ENCODE measurements around the gene SPARCL1. TPM values are rescaled to one million over a fixed set of nuclear protein-coding genes. Genes with fewer than 3 reads are reported as not detected.

The SPARCL1 gene
- total and polyA plus RNA-seq, 9 of the 15 experiments (the other 6 are each of a cell fraction or from before 2014, with no cell fraction given), result 0.03 to 0.71 (median 0.05) TPM; not detected in 3

DNA sequence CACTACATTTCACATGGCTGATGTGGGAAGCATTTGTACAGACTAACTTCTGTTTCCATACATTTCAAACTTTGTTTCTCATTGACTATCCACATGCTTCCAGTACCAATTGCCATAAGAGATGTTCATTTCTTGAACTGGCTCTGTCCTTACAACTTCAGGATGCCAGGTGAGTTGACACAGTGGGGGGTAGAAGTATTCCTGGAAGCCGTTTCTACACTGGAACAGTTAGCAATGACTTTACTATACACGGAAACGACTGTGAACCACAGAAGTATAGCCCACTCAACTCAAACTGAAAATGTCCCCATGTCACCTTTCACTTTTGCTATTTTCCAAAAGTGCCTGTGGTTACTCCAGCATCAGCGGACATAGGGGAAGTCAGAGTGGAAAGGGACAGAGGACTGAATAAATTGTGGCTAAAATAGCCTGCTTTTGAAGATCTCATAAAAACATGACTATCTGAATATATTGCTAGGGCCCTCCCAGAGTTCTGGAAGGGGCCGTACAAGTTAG lies 41.2 kb upstream of the SPARCL1 start:
- Histone ChIP-seq H2AFZ (ENCODE audit: low read depth, low read length) (no peak overlapping the region), H3K36me3 (ENCODE audit: control insufficient read depth, insufficient read depth, low read length) (no peaks in the 10 kb centered on the region), H3K9me1 (ENCODE audit: control insufficient read depth, insufficient read depth, low read length) (no peaks in the 10 kb centered on the region), H3K4me3 (no peak overlapping the region), H3K9me3 (replicated peaks; ENCODE audit: control insufficient read depth, insufficient read depth, low read depth, low read length) (no peaks in the 10 kb centered on the region), H3K4me2 (ENCODE audit: insufficient read depth, low read length) (no peak overlapping the region), H3K27me3 (ENCODE audit: control insufficient read depth in 2 of 2, insufficient read depth in 2 of 2, low read length in 2 of 2) (no peaks in the 10 kb centered on the region; a peak in 2 of 5 replicates), H3K27ac (ENCODE audit: extremely low read depth, low read depth, low read length) (no peak overlapping the region), H4K20me1 (replicated peaks; ENCODE audit: control insufficient read depth, insufficient read depth, low read length) (no peaks in the 10 kb centered on the region), H3K79me2 (ENCODE audit: control insufficient read depth, insufficient read depth, low read length) (no peaks in the 10 kb centered on the region), H3K4me1 (replicated peaks in 1 of 2; ENCODE audit: control insufficient read depth in 2 of 2, insufficient read depth in 2 of 2, low read length in 2 of 2) (no peaks in the 10 kb centered on the region), H3K9ac (ENCODE audit: insufficient read depth in 1 of 2, low read depth in 2 of 2, low read length in 2 of 2) (no peak overlapping the region)
- no TSS peak for BruUV-seq (replicated peaks)
- CTCF ChIA-PET (ENCODE audit: low intra/inter-chr PET ratio), result no interaction called here
- intact Hi-C loops (cut with micrococcal nuclease), result no loop called here
- POLR2A ChIA-PET, result no interaction called here
- DNase-seq (ENCODE audit: extremely low read depth in 1 of 4, low spot score in 3 of 4), result no peak
- in situ Hi-C loops (cut with MboI), result no loop called here
- no peak for FAIRE-seq
- TF ChIP-seq SAFB2 (IDR thresholded peaks at IDR 0.05; ENCODE audit: borderline replicate concordance, low read depth, low read length, severe bottlenecking) (no peak), ZNF282 (CRISPR knock-in tag; IDR thresholded peaks at IDR 0.05) (no peak), NFRKB (IDR thresholded peaks at IDR 0.05; ENCODE audit: low read depth) (no peak), NUFIP1 (IDR thresholded peaks at IDR 0.05; ENCODE audit: partially characterized antibody) (no peak)
- no peak for ATAC-seq
- WGBS (ENCODE audit: insufficient coverage, low coverage, missing lambda C conversion rate), result 0% methylated on average over 5 of the region's 5 CpGs

DNA sequence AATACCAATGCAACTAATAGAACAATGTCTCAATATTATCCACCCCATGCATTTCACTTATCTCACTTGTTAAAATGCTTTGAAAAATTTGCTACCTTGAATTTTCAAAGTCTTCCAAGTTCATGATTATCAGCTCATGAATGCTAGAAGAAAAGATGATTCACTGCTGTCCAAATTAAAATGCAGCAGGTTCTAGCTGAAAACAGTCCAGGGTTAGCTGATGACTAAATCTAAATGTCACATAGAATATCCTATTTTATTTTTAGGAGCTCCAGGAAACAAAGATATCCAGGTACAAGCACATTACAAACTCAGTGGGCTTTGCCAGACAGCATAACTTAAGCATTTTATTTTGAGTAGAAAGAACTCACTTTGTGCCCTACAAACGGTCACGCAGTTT lies 38.0 kb upstream of the SPARCL1 start:
- H3K4me2 ChIP-seq (ENCODE audit: insufficient read depth, low read length), result no peak overlapping the region
- no peak overlapping the region for H3K9ac ChIP-seq (ENCODE audit: insufficient read depth in 1 of 2, low read depth in 2 of 2, low read length in 2 of 2)
- no peaks in the 10 kb centered on the region for H4K20me1 ChIP-seq (replicated peaks; ENCODE audit: control insufficient read depth, insufficient read depth, low read length)
- no peaks in the 10 kb centered on the region for H3K36me3 ChIP-seq (ENCODE audit: control insufficient read depth, insufficient read depth, low read length)
- no peak overlapping the region for H3K27ac ChIP-seq (ENCODE audit: extremely low read depth, low read depth, low read length)
- H3K4me3 ChIP-seq, result no peak overlapping the region
- intact Hi-C loops (cut with micrococcal nuclease) (no loop called here), in situ Hi-C loops (cut with MboI) (no loop called here)
- H3K9me1 ChIP-seq (ENCODE audit: control insufficient read depth, insufficient read depth, low read length), result no peaks in the 10 kb centered on the region
- no peak overlapping the region for H2AFZ ChIP-seq (ENCODE audit: low read depth, low read length)
- POLR2A ChIA-PET, result interaction anchor here (1.3 to 1.5 kb wide), 2 partner anchors 10 to 17 kb away, joined by 3 to 4 read pairs; no protein-coding TSS in a partner anchor
- no peaks in the 10 kb centered on the region for H3K4me1 ChIP-seq (replicated peaks in 1 of 2; ENCODE audit: control insufficient read depth in 2 of 2, insufficient read depth in 2 of 2, low read length in 2 of 2)
- 0% methylated on average over 2 of the region's 2 CpGs for WGBS (ENCODE audit: insufficient coverage, low coverage, missing lambda C conversion rate)
- no peak for ATAC-seq
- no peak for DNase-seq (ENCODE audit: extremely low read depth in 1 of 4, low spot score in 3 of 4)
- no peaks in the 10 kb centered on the region; a peak in 2 of 5 replicates for H3K27me3 ChIP-seq (ENCODE audit: control insufficient read depth in 2 of 2, insufficient read depth in 2 of 2, low read length in 2 of 2)
- H3K9me3 ChIP-seq (replicated peaks; ENCODE audit: control insufficient read depth, insufficient read depth, low read depth, low read length), result no peaks in the 10 kb centered on the region
- BruUV-seq (replicated peaks), result no TSS peak
- H3K79me2 ChIP-seq (ENCODE audit: control insufficient read depth, insufficient read depth, low read length), result no peaks in the 10 kb centered on the region
- no peak for FAIRE-seq
- CTCF ChIA-PET (ENCODE audit: low intra/inter-chr PET ratio), result no interaction called here
- TF ChIP-seq, protein P1, sequence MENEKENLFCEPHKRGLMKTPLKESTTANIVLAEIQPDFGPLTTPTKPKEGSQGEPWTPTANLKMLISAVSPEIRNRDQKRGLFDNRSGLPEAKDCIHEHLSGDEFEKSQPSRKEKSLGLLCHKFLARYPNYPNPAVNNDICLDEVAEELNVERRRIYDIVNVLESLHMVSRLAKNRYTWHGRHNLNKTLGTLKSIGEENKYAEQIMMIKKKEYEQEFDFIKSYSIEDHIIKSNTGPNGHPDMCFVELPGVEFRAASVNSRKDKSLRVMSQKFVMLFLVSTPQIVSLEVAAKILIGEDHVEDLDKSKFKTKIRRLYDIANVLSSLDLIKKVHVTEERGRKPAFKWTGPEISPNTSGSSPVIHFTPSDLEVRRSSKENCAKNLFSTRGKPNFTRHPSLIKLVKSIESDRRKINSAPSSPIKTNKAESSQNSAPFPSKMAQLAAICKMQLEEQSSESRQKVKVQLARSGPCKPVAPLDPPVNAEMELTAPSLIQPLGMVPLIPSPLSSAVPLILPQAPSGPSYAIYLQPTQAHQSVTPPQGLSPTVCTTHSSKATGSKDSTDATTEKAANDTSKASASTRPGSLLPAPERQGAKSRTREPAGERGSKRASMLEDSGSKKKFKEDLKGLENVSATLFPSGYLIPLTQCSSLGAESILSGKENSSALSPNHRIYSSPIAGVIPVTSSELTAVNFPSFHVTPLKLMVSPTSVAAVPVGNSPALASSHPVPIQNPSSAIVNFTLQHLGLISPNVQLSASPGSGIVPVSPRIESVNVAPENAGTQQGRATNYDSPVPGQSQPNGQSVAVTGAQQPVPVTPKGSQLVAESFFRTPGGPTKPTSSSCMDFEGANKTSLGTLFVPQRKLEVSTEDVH (IDR thresholded peaks at IDR 0.05; ENCODE audit: low read depth, partially characterized antibody), result no peak
- no peak for TF ChIP-seq HLTF (IDR thresholded peaks at IDR 0.05)
- TF ChIP-seq, protein P2, sequence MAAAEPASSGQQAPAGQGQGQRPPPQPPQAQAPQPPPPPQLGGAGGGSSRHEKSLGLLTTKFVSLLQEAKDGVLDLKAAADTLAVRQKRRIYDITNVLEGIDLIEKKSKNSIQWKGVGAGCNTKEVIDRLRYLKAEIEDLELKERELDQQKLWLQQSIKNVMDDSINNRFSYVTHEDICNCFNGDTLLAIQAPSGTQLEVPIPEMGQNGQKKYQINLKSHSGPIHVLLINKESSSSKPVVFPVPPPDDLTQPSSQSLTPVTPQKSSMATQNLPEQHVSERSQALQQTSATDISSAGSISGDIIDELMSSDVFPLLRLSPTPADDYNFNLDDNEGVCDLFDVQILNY (CRISPR knock-in tag; IDR thresholded peaks at IDR 0.05), result no peak
- no peak for TF ChIP-seq ZNF445 (CRISPR knock-in tag; IDR thresholded peaks at IDR 0.05; ENCODE audit: low read depth)
- no peak for TF ChIP-seq LEF1 (IDR thresholded peaks at IDR 0.05)
- no peak for TF ChIP-seq PHB (CRISPR knock-in tag; IDR thresholded peaks at IDR 0.05)
- TF ChIP-seq ZNF41 (CRISPR knock-in tag; conservative IDR thresholded peaks at IDR 0.05), result no peak
- no peak for TF ChIP-seq MEF2D (tag; conservative IDR thresholded peaks at IDR 0.05; ENCODE audit: low read depth)
- TF ChIP-seq, protein P3, sequence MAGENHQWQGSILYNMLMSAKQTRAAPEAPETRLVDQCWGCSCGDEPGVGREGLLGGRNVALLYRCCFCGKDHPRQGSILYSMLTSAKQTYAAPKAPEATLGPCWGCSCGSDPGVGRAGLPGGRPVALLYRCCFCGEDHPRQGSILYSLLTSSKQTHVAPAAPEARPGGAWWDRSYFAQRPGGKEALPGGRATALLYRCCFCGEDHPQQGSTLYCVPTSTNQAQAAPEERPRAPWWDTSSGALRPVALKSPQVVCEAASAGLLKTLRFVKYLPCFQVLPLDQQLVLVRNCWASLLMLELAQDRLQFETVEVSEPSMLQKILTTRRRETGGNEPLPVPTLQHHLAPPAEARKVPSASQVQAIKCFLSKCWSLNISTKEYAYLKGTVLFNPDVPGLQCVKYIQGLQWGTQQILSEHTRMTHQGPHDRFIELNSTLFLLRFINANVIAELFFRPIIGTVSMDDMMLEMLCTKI (IDR thresholded peaks at IDR 0.05; ENCODE audit: partially characterized antibody), result no peak

Data from K562 (cell line).